ENCODE data around the gene HAPLN3.

- no peak for TF ChIP-seq CTCF (IDR thresholded peaks at IDR 0.05; ENCODE audit: extremely low read depth in 1 of 2, insufficient read depth in 1 of 2, low read depth in 1 of 2, low read length in 2 of 2)
- no peak for TF ChIP-seq MYC (IDR thresholded peaks at IDR 0.05; ENCODE audit: low read depth, low read length)
Measured at GRCh38 chr15:88865498-88866099, 29.7 kb downstream of the HAPLN3 start.
